GM12801 (cell line): ENCODE measurements around the gene HTR1E.

Experiments used
- TF ChIP-seq, protein P1 (sequence below): IDR thresholded peaks from one replicate; pipeline ENCODE4 v1.5.1; 2011; ENCODE audit warnings: control low read depth; ENCODE audit not compliant: insufficient read length; ENCODE audit errors: extremely low read depth

HTR1E gene, protein sequence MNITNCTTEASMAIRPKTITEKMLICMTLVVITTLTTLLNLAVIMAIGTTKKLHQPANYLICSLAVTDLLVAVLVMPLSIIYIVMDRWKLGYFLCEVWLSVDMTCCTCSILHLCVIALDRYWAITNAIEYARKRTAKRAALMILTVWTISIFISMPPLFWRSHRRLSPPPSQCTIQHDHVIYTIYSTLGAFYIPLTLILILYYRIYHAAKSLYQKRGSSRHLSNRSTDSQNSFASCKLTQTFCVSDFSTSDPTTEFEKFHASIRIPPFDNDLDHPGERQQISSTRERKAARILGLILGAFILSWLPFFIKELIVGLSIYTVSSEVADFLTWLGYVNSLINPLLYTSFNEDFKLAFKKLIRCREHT

DNA sequence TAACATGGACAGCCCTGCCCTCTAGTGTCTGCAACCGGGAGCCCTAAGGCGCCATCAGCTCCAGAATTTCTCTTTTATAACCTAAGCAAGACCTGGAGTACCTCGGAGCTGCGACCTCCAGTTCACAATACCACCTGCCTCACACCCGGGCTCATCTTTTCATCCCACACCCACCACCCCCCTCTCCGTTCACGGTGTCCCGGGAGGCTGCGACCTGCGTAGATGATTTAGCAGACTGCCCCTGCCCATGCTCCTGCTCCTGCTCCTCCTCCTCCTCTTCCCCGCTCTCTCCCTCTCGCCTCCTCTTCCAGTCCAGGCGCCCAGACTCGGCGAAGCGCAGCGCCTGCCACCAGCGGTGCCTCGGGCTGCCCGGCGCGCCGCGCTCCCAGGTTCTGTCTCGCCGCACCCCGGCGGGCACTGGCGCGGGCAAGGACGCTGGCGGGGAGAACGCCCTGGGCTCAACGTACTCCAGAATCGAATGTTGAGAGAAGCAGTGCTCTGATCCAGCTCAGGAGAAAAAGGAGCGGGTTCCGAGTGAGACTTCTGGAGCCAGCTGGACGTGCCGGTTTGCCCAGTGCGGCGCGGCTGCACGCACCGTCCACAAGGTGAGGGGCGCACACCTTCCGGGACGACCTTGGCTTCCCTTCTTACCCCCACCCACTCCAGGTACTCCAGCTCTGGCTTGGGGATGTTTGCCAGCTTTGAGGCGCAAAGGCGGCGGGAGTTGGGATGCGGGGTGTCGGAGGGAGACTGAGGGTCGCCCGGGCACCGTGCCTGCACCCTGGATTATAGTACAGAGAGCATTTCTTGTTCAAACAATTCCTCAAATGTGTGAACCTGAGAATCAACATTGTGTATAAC is at the start of gene HTR1E:
HTR1E (plus strand) TSS at position 310 of the 861 bp plus-strand sequence. CDS start 77,807 bp downstream, outside the sequence.
- TF ChIP-seq, protein P1, sequence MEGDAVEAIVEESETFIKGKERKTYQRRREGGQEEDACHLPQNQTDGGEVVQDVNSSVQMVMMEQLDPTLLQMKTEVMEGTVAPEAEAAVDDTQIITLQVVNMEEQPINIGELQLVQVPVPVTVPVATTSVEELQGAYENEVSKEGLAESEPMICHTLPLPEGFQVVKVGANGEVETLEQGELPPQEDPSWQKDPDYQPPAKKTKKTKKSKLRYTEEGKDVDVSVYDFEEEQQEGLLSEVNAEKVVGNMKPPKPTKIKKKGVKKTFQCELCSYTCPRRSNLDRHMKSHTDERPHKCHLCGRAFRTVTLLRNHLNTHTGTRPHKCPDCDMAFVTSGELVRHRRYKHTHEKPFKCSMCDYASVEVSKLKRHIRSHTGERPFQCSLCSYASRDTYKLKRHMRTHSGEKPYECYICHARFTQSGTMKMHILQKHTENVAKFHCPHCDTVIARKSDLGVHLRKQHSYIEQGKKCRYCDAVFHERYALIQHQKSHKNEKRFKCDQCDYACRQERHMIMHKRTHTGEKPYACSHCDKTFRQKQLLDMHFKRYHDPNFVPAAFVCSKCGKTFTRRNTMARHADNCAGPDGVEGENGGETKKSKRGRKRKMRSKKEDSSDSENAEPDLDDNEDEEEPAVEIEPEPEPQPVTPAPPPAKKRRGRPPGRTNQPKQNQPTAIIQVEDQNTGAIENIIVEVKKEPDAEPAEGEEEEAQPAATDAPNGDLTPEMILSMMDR, result no peak

DNA sequence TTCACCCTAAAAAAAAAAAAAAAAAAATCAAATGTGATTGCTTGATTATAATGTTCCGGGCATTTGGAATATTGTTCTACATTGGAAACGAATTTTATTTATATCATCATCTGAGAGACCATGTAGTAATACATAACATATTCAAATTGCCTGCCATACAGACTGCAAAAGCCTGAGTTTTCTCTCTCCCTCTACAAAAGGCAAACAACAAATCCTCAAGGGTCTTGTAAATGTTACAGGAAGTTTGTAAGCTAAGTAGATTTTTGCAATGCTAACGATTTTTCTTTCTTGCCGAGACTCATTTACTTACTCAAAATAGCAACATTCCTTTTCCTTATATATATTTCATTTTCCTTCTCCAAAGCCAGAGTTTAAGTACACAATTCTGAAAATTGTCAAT is 49.0 kb upstream of the HTR1E start:
- TF ChIP-seq, protein P1, result no peak

DNA sequence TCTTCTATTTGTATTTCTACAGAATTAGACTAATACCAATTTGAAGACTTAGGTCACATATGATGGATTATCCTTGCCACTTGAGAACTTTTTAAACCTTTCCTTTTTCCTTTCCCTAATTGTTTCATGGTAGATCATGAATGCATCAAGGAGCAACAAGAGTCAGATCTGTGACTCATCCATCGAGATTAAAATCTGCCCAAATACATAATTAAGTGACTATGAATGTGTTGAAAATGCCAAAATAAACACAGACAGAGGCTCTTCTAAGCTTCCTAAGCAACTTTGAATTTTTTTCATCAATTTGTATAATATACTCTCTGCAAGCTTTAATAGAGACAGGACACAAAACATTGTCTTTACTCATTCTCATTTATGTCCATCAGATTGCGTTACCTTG is 23.5 kb upstream of the HTR1E start:
- TF ChIP-seq, protein P1, result no peak

DNA sequence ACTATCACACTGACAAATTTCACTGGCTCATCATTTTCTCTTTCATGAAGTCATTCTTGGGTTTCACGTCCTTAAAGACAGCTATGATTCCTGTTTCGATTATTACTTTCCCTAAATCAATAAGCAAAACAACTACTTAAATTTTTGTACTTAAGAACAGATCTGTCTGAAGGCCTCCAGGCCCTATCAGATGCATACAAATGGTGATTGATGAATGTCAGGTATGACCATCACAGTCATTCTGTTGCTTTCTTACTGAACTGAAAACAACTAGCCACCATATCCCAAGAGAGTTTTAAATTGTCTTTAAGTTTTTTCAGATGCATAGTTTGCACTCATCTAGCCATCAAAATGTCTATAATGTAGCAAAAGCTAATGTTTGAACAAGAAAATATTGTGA is 20.9 kb upstream of the HTR1E start:
- TF ChIP-seq, protein P1, result no peak

DNA sequence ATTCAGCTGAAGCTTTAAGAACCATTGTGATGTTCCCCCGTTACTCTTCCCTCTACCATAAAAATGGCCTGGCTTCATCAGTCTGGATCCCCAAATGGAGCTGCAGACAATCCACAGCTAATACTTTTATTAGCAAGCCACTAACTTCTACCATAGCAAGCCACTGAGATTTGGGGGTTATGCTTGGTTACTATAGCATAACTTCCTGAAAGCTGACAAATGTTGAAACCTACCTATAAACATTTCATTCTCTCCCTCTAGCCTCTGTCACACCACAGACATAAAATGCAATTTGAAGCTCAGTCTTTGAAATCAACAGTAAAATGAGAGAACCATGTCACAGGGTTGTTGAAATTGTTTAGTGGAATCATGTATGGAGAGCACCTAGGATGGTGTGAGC is 3.0 kb upstream of the HTR1E start:
- TF ChIP-seq, protein P1, result no peak

DNA sequence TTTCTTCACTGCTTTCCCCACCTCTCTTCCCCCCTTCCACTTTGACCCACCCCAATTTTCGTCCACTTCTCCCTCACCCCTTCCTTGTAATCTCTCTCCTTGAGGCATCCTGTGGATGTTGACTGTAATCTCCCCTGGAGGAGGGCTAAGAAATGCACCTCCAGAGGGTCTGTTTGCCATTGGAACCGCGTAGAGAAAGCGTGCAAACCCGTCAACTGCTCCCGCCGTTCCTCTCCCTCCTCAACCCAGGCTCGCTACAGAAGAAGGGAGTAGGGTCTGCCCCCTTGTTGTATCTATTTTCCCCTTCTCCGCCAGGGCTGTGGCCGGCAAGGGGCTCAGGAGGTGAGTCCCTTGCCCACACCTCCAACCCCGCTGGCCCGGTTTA is 502 bp upstream of the HTR1E start:
- TF ChIP-seq, protein P1, result no peak

DNA sequence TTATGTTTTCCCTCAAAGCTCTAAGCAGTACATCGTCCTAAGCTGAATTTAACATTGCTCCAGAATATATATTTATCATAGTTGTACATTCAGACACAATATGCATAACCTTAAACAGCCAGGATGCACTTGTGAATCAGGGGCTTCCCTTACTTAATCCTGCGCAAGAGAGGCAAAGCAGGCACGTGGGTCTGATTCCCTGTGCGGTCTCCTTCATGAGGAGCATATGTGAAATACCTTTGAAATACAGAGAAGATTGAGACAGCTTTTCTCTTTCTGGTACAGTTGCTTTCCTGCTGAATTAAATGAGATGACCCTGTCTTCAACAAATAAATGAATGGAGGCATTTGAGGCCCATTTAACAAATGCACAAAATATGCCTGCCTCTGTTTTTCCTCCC is 1.5 kb downstream of the HTR1E start:
- TF ChIP-seq, protein P1, result no peak
